Activated T-cell treated with anti-CD3 and anti-CD28 coated beads for 24 hours (primary cell): ENCODE data around the gene CACNA1C.

Experiments
- DNase-seq: peaks from one replicate; pipeline ENCODE4 v3.0.0-alpha.2; 2020; ENCODE audit warnings: low read depth

CACNA1C gene

DNA sequence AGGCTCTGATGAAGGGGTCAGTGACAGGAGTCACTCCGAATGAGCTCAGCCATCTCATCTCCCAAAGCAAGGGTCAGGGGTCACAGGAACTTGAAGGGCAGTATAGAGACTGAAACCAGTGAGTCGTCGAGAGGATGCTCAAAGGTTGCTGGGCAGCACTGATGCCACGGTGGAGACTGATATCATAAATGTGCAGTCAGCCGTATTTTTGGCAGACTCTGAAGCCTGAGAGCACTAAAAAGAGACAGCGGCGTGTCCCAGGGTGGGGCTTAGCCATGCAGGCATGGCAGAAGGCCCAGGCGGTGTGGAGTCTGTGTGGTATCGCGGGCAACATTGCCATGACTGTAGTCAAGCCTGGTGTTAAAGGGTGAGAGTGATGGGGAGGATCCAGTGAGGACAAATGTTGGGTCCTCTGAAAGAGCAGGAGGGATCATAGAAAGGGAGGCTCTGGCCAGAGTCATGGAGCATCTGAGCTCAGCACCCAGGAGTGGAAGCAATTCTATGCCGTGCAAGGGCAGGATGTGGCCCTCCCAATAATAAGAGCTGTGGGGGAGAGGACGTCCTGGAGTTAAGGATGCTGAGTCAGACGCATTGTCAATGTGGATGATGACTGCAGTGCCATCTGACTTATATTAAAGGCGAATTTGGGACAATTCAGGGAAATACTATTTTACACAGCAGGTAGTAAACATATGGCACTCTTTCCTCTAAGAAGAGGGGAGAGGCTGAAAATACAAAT is 500.8 kb downstream of the CACNA1C start:
- no peak for DNase-seq

DNA sequence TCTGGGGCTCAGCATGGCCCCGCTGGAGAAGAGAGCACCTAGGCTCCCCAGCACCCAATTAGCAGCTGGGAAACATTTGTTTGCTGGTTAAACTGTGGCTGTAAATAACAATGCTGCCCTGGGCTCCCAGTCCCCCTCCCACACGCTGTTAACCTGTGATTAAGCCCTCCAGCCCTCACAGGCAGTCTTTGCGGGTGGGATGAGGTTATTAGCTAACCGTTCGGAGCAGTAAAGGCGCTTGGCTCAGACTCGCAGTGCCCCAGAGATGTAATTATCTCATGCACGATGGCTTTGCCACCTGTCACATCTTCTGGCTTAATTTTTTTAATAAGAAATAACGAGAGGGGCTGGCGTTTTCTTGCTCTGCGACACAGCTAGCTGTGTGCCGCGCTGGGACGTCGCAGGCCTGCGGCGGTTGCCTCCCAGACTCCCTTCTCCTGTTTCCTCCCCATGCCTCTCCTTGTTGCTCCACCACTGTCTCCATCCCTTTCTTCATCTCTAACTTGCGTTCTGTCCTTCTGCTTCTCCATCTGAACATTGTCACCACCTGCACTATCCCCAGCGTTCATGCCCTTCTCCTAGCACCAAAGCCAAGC is 502.8 kb downstream of the CACNA1C start:
- DNase-seq, result no peak

DNA sequence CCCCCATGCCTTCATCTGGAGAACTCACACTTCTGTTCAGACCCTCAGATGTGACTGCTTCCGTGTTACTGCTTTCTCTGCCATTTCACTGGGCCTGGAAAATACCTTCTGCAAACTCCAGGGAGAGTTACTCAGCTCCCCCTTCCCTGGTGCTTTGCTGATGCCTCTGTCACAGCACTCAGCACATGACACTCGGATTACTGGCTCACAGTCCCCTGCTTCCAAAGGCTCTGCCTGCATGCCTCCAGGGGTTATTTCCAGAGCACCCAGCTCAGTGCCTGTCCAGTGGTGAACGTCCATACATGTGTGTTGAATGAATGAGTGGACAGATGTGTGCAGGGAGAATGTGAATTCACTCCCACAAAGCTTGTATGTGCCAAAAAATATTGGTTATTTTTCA is 504.8 kb downstream of the CACNA1C start:
- no peak for DNase-seq

DNA sequence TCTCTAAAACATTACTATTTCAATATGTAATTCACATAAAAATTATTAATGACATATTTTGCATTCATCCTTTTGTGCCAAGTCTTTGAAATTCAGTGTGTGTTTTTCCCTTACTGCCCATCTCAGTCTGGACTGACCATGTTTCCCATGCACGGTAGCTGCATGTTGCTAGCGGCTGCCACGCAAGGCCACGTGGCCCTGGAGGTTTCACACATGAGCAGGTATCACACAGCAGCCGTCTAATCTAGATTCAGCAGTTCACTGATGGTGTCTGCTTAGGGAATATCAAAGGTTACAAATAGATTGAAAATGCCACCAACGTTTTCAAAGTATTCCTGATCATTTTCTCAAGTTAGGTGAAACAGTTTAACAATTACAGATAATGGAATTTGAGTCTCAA is 507.1 kb downstream of the CACNA1C start:
- DNase-seq, result no peak

DNA sequence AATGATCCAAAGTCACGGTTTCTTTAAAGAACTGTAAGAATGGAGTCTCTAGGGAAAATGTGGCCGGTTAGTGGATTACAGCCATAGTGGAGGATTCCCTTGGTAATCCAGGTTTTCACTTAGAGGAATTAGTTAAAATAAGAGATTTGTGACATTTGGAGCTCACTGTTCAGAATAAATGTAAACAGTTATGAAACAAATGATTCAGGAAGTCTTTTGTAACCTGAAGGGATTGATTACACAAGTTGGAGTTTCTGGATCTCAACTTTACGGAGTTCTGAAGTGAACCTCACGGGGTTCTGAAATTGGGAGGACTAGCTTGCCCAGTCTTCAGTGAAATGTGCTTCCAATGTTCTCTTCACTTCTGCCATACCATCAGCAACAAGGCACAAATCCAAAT is 507.6 kb downstream of the CACNA1C start:
- no peak for DNase-seq

DNA sequence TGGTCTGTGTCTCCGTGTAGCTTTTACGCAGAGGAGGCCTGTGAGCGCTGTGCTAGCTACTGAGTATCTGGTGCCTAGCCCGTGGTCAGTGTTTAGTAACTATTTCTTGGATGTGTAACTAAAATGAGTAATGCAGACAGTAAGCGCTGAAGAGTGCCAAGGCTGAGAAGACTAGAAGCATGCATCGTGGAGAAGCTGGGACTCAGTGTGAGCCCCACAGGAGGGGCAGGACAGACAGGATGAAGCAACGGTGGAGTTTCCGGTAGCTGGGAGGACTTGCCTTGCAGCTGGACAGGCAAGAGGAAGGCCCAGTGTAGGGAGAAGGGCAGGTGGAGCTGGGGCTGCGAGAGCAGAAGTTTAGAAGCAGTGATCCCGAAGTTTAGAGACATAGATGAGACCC is 508.6 kb downstream of the CACNA1C start:
- DNase-seq, result no peak

DNA sequence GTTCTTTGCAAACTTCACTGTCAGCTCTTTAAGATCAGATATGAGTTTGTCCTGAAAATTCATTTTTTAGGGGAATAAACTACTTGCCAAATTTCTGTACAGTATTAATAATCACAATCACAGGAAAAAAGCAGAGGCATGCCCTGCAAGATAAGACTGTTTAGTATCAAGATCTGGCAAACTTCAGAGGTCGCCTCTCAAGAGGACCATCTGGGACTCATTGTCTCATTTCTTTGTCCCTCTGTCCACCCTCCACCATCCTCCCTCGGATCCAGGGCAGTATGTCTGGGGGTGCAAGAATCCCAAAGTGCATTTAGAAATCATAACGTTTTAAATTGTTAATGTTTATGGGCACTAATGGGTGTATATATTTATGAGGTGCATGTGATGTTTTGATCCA is 509.6 kb downstream of the CACNA1C start:
- DNase-seq, result no peak

DNA sequence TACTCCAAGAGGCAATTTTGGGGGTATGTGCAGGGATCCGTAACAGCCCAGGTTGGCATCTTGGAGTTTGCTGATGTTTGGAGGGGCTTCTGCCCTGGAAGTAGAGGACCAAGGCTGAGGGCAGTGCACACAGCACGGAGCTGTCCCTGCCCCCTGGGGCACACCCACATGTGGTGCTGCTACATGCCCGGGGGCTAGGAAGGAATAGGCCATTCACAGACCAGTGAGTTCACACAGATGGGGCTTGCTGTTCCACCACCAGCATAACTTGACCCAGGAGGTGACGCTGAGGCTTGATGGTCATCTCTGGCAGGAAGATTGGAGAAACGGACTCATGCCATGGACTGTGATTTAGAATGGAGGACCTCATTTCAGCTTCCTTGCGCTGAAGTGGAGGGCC is 510.9 kb downstream of the CACNA1C start:
- DNase-seq, result no peak

DNA sequence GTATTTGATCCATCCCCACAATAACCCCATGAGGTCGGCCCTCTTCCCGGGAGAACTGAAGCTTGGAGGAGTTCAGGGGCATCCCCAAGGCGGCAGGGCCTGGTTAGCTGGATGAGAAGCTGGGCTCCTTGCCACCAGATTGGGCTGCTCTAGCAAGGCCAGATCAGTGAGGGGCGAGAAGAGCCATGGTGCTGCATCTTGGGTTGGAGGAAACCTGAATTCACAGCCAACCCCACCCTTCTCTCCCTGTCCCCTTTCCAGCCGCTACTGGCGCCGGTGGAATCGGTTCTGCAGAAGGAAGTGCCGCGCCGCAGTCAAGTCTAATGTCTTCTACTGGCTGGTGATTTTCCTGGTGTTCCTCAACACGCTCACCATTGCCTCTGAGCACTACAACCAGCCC is 513.4 kb downstream of the CACNA1C start:
- DNase-seq, result no peak

DNA sequence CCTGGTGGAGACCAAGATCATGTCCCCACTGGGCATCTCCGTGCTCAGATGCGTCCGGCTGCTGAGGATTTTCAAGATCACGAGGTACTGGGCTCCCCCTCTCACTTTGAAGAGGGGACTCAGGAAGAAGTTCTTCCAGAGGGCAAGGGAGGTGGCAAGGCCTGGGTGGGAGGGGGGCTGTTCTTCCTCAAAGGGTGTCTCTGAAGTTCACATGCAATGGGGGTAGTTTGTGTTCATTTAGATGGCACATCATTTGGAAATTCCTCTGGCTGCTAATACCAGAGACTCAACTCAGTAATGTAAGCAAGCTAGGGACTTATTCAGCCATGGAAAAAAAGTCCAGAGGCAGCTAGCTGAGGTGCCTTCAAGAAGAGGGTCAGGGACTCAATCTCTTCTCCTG is 514.9 kb downstream of the CACNA1C start:
- no peak for DNase-seq

DNA sequence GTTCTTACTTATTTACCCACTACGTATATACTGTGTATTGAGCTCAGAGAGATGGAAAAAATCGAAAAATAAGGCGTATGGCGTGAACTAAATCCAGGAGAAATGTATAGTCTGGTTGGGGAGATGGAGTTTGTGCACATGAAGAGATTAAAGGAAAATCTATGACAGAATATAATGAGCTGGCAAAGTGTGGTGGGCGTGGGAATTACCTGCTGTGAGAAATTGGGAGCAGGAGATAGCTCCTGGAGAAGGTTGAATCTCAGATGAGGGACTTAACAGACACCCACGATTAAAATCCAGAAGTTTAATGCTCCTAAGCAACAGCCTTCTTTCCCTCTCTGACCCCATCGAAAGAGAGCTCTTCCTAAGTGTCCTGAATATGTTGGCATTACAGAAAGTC is 517.8 kb downstream of the CACNA1C start:
- DNase-seq, result no peak

DNA sequence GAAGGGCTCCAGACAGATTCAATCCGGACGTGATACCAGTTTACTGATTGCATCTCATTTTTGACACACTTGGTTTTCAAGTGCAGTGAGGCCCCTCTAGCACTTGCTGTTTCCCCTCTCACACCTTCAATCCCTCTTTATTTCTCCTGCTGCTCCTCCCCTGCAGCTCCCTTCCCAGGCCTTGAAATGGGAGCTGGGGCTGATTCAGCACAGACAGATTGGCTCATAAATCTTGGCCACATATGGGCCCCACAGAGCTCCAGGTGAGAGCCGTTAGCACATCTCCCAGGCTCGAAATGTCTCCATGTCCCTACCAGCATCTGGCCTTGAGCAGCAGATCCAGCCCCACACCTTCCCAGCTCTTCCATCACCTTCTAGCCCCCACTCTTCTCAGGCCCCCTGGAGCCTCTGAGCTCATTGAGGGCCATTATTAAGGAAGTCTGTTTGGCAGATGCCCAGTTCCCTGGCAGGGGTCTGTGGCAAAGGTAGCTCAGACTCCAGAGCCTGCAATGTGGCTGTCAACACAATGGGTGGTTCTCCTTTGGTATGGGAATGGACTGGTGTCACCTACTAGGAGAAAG is 521.7 kb downstream of the CACNA1C start:
- DNase-seq, result no peak

DNA sequence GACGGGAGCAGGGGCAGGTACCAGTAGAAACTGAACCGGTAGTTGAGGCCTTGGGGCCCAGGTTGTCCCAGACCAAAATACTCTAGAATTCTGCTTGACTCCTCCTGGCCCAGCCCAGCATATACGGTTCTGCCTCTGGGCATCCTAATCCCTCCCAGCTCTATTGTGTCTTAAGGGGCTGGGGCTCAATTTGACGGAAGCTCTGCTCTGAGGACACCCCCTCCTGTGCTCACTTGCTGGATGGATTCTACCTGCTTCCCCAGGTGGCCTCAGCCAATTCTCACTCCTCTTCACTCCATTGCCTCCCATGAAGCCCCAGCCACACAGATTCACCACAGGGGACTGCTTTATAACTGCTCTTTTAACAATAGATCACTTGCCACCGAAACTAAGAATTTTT is 522.5 kb downstream of the CACNA1C start:
- DNase-seq, result no peak

DNA sequence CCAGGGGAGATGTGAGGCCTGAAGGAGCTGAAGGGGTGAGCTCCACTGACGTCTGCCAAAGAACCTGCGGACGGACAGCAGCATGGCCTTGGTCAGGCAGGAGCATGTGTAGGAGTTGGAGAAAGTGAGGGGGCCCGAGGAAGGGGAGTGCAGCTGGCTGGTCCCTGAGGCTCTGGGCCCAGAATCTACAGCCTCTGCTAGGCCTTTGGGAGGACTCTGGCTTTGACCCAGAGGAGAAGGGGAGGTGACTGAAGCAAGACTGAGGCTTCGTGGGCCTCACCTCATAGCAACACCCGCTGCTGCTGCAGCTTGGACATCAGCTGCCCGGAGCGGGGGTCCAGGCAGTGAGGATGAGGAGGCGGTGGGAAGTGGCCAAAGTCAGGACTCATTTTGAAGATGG is 525.4 kb downstream of the CACNA1C start:
- DNase-seq, result no peak

DNA sequence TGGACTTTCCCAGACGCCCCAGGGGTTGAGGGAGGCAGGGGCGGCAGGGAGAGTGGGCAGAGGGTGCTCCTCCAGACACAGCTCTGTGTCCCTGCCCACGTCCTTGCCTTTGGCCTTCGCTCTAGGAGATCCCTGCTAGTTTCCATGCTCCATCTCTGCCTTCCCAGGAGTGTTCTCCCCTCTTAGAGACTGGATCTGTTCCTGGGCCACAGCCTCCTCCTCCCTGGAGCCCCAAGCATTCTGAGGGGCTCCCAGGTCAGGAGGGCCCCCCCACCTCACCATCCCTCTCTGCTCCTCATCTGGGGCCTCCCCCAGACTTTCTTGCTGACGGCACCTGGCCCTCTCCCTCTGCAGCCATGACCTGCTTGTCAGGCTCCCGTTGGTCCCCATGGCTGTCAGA is 526.0 kb downstream of the CACNA1C start:
- DNase-seq, result no peak

DNA sequence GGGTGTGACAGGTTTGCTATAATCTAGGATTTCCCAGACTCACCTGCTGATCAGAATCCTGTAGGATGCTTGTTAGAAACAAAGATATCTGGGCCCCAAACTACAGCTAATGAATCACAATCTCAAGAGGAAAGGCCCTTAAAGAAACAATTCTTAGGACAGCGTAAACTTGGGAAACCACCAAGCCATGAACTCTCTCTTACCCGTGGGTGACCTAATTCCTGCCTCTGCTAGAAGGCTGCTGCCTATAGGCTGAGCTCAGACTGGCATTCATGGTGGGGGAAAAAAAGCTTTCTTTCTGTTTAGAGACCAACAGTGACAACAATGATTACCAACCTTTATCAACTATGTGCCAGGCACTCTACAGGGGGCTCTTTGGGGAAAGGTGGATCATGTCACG is 528.0 kb downstream of the CACNA1C start:
- DNase-seq, result no peak

DNA sequence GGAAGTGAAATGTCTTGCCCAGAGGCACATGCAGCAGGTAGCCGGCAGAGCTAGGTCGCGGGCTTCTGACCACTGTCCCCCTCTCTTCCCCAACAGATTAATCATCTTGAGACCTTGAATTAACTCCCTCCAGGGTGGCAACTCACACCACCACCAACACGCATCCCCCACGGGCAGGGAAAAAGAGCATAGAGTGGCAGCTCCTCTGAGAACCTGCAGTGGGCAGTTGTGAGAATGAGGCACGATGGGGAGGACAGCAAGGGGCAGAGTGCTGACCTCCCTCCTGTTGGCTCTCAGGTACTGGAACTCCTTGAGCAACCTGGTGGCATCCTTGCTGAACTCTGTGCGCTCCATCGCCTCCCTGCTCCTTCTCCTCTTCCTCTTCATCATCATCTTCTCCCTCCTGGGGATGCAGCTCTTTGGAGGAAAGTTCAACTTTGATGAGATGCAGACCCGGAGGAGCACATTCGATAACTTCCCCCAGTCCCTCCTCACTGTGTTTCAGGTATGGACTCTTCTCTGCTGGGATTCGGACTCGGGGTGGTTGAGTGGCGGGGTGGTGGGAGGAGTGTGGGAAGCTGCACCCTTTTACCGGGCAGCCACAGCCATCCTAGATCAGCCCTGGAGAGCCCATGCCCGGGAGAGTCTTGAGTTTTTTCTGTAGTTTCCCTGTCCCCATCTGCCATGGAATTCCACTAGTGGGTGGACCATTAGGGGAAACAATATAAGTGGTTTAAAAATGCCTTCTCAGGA is 528.7 kb downstream of the CACNA1C start:
- DNase-seq, result no peak

DNA sequence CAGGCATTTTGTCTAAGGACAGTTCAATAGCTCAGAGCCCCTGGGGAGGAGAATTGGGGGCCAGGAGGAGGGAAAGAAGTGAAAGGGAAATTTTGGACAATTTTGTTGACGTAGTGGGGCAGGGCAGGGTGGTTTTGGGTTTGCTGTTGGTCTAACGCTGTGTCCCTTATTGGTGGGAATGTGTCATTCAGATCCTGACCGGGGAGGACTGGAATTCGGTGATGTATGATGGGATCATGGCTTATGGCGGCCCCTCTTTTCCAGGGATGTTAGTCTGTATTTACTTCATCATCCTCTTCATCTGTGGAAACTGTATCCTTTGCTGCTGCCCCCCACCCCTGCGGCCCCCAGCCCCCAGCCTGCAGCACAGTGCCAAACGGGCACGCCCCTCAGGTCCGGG is 529.8 kb downstream of the CACNA1C start:
- no peak for DNase-seq

DNA sequence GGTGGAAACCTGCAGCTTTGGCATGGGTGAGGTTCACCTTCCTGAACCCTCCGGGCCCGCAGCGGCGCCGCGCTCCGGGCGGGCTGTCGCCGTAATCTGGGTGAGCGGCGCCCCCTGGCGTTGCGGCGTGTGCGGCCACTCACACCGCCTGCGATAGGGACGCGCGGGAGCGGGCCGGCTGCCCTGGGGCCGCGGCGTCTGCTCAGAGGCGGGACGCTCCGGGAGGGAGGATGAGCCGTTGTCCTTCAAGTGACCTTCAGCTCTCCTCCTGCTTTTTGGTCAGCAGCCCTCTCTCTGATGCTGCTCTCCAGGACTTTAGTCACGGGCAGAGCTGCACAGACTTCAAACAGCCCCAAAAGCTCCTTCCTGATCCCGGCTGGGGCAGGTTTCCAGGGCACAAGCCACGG is 530.3 kb downstream of the CACNA1C start:
- DNase-seq, result peak; percentile 38

DNA sequence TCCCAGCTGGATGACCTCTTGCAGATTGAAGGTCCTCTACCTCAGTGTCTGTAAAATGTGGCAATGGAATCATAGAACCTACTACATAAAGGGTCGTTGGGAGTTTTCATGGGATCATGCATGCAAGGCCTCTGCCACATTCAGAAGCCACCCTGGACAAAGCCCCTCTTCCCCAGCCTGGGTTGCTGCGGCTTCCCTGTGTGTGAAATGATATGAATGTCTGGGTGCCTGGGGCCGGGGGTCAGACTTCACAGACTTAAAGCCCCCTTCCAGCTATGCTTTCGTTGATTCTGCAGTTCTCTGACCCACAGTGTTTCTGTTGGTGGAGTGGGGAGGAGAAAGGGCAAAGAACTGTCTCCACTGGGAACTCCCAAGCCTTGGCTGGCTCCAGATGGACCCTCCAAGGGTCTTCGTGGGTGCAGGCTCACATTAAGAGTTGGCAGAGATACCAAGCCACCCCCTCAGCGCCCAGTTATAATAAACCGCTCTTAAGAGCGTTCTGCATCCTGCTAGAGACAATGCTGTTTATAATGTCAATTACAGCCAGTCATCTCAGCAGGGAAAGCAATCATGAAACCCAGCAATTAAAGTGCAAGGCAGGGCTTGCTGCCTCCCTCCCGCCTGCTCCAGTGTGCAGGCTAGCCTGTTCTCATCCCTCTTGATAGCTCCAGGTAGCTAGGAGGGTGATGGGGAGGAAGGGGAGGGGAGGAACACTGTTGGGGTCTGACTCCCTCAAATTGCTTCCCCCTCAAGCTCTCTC is 531.0 kb downstream of the CACNA1C start:
- DNase-seq, result no peak

DNA sequence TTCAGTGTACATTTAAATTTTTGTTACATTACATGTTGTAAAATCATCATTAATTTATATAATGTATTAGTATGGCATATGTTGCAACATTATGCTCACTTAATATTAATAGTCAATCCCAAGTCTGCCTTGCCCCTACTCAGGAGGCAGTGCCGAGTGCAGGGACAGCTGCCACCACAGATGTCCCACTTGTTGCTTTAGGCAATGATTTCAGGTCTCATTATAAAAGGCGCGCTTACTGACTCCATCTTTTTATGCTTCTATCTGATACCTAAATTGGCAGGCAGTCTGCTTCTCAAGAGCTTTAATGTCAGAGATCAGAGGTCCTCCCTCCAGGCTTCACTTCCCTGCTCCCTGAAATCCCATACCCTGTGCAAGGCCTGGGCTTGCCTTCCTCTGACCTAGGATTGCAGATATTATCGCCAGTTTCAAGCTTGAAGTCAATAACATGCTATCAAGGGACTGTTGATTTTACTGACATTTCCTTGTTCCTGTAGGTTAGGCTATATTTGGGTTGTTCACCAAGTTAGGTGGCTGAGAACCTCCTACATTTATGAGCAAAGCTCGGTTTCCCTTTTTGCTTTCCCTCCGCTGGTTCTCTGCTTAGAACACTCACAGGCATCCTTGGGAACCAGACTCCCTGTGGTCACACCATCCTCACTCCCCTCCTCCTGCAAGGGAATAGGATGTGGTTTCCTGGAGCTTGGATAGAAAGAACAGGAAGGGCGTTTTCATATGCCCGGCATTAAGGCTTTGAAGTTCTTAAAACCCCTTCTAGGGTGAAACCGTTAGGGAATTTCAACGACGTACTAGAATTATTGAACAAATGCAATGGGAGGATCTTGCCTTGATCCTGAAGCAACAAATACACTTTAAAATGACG is 533.6 kb downstream of the CACNA1C start:
- DNase-seq, result no peak
